HG03520 (cell line): ENCODE measurements around the gene DDX11.
"Not testable (repeated sequence)": the region's sequence is repeated elsewhere in the genome, so short reads cannot be mapped to it uniquely, and the experiment has no call there.

Source experiments
- ATAC-seq: cut with Tn5 transposase; IDR thresholded peaks from one replicate; pipeline ENCODE4 v1.9.1; 2021; ENCODE audit warnings: mild to moderate bottlenecking, moderate library complexity; ENCODE audit not compliant: unreplicated experiment

Gene DDX11

GRCh38 chr12:31073527-31074332, at the start of gene DDX11:
DDX11 (plus strand) TSS chr12:31073860; CDS start chr12:31078394, 4,534 bp downstream.
- ATAC-seq: peak; percentile 86

DNA sequence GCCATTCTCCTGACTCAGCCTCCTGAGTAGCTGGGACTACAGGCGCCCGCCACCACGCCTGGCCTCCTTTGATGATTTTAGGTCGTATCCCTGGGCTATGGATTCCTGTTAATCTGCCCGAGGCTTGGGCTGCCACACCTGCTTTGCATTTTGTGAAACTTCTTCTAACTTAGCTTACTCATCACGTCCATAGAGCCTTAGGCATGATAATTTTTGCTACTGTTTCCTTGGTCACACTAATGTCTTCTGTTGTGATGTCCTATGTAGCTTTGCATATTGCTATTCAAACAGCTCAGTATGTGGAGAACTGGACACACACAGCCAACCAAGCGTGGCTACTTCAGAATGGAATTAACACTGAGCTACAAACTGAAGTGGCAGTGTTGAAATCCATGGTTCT, 47.5 kb upstream of the DDX11 start:
- no peak for ATAC-seq

DNA sequence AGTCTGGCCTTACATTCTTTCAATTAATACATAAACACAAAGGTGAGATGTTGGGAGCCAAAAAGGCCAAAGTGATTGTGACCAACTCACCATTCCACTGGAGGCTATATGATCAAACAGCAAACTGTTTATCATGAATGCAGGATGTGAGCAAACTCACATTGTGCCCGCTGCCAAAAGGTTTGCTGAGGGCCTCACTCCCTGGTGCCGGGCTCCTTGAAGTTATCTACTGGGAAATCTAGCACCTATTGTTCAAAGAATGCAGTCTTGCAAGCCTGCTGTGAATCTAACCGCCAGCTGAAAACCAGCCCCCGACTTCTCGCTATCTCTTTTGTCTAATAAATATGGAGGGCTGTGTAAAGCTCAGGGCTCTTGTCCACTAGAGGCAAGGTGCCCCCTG, 46.7 kb upstream of the DDX11 start:
- not testable (repeated sequence) for ATAC-seq

- ATAC-seq: no peak
These were observed 44.2 kb upstream of the DDX11 start for GRCh38 chr12:31029468-31029867.

DNA sequence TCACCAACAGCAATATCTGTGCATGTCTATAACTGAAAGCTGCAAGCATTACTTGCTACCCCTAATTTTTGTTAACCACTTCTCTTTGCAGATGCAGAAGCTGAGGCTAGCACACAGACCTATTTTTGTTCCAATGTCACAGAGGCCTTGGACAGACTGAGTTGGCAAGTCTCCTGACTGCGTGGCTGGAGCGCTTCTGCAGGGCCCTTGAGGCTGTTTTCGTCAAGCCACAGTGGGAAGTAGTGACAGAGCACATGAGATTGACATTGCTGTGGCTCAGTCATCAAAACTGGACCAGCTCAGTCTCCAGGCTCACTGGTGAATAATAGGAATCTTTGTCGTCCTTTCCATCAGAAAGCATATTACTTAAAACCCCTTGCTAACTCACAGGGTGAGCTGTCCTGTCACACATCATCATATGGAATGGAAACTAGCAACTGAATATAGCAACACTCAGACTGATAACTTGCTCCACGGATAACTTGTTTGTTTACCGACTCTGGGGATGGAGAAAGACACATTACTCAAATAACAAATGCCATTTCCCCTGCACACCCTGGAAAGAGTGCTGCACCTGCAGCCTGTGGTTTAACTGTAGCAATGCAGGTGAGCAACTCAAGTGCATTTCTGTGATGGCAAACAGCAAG, 43.6 kb upstream of the DDX11 start:
- ATAC-seq: no peak

GRCh38 chr12:31031951-31032335, 41.7 kb upstream of the DDX11 start:
- ATAC-seq: no peak

DNA sequence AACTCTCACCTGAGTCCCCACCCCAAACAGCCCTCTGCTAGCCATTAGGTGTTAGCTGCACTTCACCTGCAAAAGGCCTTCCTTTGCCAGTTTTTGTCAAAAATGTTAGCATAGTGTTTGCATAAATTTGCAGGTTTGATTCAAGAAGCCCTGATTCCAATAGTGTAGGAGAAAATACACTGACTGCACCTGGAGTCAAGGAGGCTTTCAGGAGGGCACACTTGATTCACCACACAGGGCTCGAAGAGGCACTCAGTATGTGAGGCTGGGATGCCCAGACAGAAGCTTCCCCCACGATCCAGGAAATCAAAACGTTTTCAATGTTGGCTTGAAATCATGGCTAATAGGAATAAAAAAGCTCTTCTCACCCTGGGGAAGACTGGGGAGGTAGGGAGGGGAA, 40.5 kb upstream of the DDX11 start:
- ATAC-seq: no peak

DNA sequence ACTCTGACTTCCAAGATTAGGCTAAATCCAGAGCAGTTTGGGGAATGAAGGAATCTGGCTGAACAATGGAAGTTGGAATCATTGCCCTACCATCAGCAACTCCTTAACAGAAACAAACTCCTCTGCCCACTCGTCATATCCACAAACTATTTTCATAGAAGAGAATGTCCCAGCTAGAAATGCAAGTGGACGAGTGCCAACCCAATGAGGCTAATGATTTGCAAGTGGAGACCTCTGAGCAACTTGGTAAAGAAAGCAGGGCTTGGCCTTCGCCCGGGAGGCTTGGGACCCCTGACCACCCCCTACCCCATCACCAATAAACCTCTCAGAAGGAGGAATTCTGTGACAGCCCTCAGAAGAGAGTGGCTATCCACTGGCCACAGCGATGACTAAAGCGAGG, 40.0 kb upstream of the DDX11 start:
- ATAC-seq: no peak

GRCh38 chr12:31034372-31034771, 39.3 kb upstream of the DDX11 start:
- ATAC-seq: no peak

DNA sequence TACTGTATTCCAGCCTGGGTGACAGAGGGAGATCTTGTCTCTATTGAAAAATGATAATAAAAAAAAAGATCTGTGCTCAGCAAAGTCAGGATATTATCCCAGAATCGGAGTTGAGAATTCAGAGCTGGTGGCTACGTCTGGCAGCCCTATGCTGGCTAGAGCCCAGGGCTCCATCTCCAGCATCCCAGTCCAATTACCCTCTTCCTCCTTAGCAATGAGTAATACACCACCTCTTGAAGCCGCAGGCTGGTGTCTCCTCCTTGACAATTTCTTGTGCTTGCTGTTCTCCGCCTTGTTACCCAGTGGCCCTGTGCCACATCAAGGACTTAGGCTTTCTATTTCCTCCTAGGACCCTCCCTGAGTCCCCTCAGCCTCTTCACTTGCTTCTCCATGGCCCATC, 38.4 kb upstream of the DDX11 start:
- ATAC-seq: no peak

GRCh38 chr12:31035967-31036665, 37.5 kb upstream of the DDX11 start:
- ATAC-seq: no peak

GRCh38 chr12:31037028-31037427, 36.6 kb upstream of the DDX11 start:
- no peak for ATAC-seq

- ATAC-seq: no peak
These were observed 35.7 kb upstream of the DDX11 start for GRCh38 chr12:31037931-31038330.

DNA sequence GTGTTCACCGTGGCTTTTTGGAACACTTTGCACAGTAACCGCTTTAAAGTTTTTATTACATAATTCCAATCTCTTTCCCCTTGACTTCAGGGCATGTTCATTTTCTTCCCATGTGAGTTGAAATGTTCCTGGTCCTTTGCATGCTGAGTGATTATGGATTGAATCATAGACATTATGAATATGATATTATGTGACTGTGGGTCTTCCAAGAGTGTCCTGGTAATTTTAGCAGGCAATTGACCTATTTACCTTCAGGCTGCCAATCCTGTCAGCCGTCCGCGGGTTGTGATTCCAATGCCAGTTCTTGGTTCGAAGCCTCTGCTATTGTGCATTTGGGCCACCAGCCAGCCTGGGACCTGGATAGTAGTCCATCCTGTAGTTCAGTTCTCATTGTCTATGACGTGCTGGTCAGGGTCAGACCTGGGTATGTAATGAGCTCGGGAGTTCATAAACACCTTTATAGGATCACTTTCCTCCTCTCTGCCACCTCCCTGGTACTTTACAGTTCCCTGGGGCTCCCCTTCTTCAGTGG, 32.6 kb upstream of the DDX11 start:
- ATAC-seq: no peak

DNA sequence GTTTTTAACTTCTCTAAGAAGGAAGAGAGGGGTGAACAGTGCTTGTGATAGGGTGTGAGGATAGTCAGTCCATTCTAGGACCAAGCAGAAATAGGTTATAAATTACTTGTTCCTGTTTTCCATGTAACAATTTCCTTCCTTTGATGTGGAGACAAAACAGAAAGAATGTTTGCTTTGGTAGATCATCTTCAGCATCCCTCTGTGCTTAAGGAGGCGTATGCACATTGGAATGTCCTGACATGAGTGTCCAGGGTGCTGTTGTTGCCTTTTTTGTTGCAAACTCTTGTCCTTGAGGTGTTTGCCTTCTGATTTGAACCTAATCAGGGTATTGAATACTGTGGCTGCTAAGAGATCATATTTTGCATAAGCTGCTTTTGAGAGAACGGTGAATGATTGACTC, 23.5 kb upstream of the DDX11 start:
- not testable (repeated sequence) for ATAC-seq

DNA sequence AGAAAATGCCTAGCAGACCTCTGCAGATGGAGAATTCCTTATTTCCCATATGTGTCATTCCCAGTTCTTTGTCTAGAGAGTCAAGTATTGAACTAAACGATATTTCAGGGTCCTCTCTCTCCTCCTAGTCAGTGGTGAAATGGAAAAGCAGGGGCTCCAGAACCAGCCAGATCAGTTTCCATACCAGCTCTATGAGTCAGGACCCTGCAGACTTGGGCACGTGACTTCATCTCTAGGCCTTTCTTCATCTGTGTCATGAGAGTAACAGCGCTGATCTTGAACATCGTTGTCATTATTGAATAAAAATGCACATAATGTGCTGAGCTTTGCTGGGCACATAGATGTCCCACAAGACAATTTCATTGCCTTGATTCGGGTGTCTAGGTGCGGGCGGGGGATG, 23.1 kb upstream of the DDX11 start:
- ATAC-seq: not testable (repeated sequence)

- peak; percentile 66 for ATAC-seq
These were observed 22.0 kb upstream of the DDX11 start for GRCh38 chr12:31051692-31052091.

DNA sequence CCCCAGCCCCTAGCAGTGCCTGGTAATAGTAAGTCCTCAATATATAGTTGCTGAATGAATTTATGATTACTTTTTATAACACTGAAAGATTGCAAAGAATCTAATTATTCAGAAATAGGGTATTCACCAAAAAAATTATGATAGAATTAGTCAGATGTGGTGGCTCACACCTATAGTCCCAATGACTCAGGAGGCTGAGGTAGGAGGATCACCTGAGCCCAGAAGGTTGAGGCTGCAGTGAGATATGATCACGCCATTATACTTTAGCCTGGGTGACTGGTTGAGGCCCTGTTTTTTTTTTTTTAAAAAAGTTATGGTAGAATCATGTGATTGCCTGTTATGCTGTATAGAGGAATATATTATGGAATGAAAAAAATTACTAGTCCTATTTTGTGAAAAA, 21.5 kb upstream of the DDX11 start:
- ATAC-seq: not testable (repeated sequence)

DNA sequence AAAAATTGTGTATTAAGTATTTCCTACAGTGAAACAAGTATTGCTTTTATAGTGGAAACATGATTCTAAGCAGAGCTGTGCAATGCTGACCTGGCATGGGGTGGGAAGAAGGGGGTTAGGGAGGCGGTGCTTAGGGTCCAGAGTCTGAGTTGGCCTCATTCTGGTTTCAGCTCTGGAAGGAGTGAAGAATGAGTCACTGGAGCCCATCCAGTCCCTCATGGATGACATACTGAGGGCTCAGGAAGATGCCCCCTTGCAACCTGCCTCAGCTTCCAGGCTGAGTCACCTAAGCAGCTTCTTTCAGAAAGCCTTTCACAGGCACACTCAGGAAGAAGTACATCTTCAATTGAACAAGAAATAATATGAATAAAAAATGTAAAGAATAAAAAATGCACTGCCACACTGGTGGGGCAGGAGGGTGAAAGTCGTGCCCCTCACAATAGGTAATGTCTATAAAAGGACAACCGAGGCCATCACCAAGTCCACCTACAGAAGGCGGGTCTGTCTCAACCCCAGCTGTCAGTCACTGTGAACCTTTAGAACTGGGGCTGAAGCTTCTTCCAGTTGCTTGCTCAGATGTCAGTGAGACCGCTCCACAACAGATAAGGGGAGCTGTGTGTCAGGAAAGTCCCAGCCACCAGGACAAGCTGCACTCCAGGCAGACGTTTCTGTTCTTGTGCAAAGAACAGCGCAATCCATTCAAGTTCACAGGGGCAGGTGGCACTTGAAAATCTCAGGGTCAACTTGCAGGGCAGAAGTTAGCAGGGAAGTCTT, 20.8 kb upstream of the DDX11 start:
- ATAC-seq: not testable (repeated sequence)

- not testable (repeated sequence) for ATAC-seq
These were observed 19.7 kb upstream of the DDX11 start for GRCh38 chr12:31053944-31054343.

DNA sequence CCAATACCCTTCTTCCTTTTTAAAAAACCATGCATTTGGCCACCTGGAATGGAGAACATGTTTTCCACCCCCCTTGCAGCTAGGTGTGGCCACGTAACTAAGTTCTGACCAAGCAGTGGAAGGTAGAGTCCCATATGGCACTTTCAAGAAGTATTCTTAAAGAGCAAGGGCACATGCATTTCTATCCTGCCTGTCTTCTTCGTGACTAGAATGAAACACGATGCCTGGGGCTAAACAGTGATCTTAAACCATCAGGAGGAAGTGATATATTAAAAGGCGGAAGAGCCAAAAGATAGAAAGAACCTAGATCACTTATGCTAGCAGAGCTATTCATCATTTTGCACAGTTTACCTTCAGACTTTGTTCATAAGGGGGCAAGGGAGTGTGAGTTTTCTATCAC, 16.0 kb upstream of the DDX11 start:
- ATAC-seq: no peak
